Pancreas (tissue), 10 donors: ENCODE results near the gene PLD4. TPM values are rescaled to one million over a fixed set of nuclear protein-coding genes. Genes with fewer than 3 reads are reported as not detected.

Experiments used
- ATAC-seq, 4 donors: fragments of 200-7000 bp; cut with Tn5 transposase; one replicate each; pipeline versions ENCODE4 v1.8.0 to v1.9.1; 2020; ENCODE audit warnings: mild to moderate bottlenecking in 4 of 4, moderate library complexity in 4 of 4
- DNase-seq, 6 donors: peaks; one replicate each; pipeline ENCODE4 v3.0.0-alpha.2; 2020
- FAIRE-seq: peaks from 2 replicates; lab custom pipeline; 2012; peaks lifted over from hg19 to GRCh38; lab: Jason Lieb, UNC
- H3K27ac ChIP-seq, 4 donors: fragments of 200-600 bp; sonication (generic); 1 replicate in 3 of 4; 2 replicates in 1 of 4; pipeline versions ENCODE4 v1.5.0 to v1.8.0; 2020
- H3K27me3 ChIP-seq, 4 donors: fragments of 200-600 bp; one replicate each; pipeline ENCODE4 v1.8.0; 2021
- H3K36me3 ChIP-seq, 3 donors: fragments of 200-600 bp; sonication (generic) in 1 of 3; one replicate each; pipeline versions ENCODE4 v1.5.0 to v1.8.0; 2020 to 2021
- H3K4me1 ChIP-seq, 3 donors: fragments of 200-600 bp; one replicate each; pipeline ENCODE4 v1.8.0; 2021
- H3K4me3 ChIP-seq, 4 donors: fragments of 200-600 bp; sonication (generic) in 2 of 4; one replicate each; pipeline versions ENCODE4 v1.5.0 to v1.8.0; 2020 to 2021
- H3K9me3 ChIP-seq, 4 donors: fragments of 200-600 bp; one replicate each; pipeline ENCODE4 v1.8.0; 2021
- WGBS, 2 donors: extraction: QIAGEN DNeasy Blood & Tissue Kit; methylation state at CpG; one replicate each; pipeline ENCODE4 v1.1.7; 2013; 5-methylcytosine and 5-hydroxymethylcytosine counted together
- intact Hi-C, 3 donors: fragments of 100-400 bp; cut with DNase I; formaldehyde crosslinking; loops; one replicate each; pipeline versions ENCODE4 v1.11.1 to v1.14.2; 2022
- polyA plus RNA-seq, 2 donors: library from polyadenylated mRNA; stranded (reverse); fragments of 200-250 nt; gene quantifications; one replicate each; pipeline ENCODE4 v1.2.3, GENCODE V29; 2013
- total RNA-seq, 6 donors: library from RNA; stranded (reverse); fragmentation: NEBNext Ultra II Directional in 4 of 6; extraction: Animal tissue kit (Norgen Biotek cat#: 25700) in 4 of 6; gene quantifications; one replicate each; pipeline versions ENCODE4 v1.2.1 to v1.2.4, GENCODE V29; 2021 to 2023
- TF ChIP-seq, protein P1 (sequence below), 4 donors: fragments of 200-600 bp; sonication (generic) in 3 of 4; IDR thresholded peaks; one replicate each; pipeline versions ENCODE4 v1.5.0 to v1.8.0; 2021; ENCODE audit warnings: antibody characterized with exemption in 4 of 4
- donor health status: healthy with polysubstance abuse.
- donor health status: DM: no; HTN: no; CAD: no; lungs with moderate emphysema.
- donor health status: DM: no; HTN: no; CAD: no.
- donor health status: control.
- donor health status: control.
- donor health status: Bipolar disorder and iron deficiency.
- donor health status: DM: yes; HTN: yes; CAD: no.
- donor health status: DM: no; HTN: no; CAD: no.
- donor health status: DM: no; HTN: no; CAD: no.
- donor health status: DM: yes; HTN: yes; CAD: no.

Gene PLD4
- total and polyA plus RNA-seq, 8 donors: 0.19 to 12.5 (median 0.52) TPM

DNA sequence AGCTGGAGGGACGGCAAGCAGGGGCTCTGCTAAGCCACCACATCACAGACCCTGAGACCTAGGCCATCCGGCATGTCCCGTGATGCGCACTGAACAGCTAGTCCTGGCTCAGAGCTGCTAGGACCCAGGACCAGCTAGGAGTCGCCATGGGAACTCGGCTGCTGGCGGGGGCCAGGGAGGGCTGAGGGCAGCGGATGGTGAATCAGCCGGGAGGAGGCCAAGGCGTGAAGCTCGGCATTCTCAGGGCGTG is 48.4 kb downstream of the PLD4 start:
- 66 to 78% methylated on average over 12 of the region's 12 CpGs for WGBS, 2 donors
- TF ChIP-seq, protein P1, sequence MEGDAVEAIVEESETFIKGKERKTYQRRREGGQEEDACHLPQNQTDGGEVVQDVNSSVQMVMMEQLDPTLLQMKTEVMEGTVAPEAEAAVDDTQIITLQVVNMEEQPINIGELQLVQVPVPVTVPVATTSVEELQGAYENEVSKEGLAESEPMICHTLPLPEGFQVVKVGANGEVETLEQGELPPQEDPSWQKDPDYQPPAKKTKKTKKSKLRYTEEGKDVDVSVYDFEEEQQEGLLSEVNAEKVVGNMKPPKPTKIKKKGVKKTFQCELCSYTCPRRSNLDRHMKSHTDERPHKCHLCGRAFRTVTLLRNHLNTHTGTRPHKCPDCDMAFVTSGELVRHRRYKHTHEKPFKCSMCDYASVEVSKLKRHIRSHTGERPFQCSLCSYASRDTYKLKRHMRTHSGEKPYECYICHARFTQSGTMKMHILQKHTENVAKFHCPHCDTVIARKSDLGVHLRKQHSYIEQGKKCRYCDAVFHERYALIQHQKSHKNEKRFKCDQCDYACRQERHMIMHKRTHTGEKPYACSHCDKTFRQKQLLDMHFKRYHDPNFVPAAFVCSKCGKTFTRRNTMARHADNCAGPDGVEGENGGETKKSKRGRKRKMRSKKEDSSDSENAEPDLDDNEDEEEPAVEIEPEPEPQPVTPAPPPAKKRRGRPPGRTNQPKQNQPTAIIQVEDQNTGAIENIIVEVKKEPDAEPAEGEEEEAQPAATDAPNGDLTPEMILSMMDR (IDR thresholded peaks at IDR 0.05): no peak
- DNase-seq: peak in 2 of 6 donors; percentile 62 to 69
- no peak overlapping the region for H3K4me3 ChIP-seq
- H3K27ac ChIP-seq: peak overlapping the region; percentile 7 to 71 (median 56)
- no peaks in the 10 kb centered on the region for H3K9me3 ChIP-seq
- H3K27me3 ChIP-seq: no peaks in the 10 kb centered on the region
- ATAC-seq: peak in 3 of 4 donors; percentile 43 to 67 (median 46)
- no peaks in the 10 kb centered on the region for H3K36me3 ChIP-seq
- no peak for FAIRE-seq
- intact Hi-C loops: no loop called here
- peaks cover 25 to 40% (median 25%) of the 10 kb centered on the region in 3 donors for H3K4me1 ChIP-seq

DNA sequence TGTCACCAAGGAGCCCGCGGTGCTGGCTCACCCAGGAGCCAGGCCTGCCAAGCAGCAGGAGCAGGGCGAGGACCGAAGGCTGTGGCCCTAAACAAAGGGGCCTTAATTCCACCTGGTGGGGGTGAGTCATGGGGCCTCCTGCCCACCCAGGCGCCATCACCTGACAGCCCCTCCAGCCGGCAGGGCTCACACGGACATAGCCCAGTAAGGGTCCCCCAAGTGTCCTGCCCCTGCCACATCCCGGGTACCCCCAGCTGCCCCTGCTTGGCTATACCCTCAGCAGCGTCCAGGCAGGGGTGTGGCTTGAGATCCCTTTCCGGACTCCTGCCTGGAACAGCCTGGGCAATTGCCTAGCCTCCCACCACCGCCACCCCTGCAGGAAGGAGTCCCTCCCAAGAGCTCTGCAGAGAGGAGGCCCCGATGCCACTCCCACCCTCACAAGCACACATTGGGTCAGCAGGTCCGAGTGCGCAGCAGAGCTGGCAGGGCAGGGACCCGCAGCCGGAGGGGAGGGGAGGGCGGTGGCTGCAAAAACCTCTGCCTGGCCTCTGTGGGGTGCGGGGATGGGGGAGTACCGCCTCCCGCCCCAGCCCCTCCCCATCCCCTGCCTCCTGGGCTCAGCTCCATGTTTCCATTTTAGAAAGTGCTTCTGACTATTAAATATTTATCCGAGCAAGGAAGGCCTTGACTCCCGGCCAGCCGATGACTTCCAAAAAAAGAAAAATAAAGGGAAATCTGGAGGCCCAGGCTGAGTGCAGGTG is 48.9 kb downstream of the PLD4 start:
- TF ChIP-seq, protein P1 (IDR thresholded peaks at IDR 0.05): no peak
- no peak for FAIRE-seq
- Histone ChIP-seq H3K36me3 (no peaks in the 10 kb centered on the region), H3K9me3 (no peaks in the 10 kb centered on the region), H3K27ac (peak overlapping the region; percentile 7 to 71 (median 56)), H3K27me3 (no peaks in the 10 kb centered on the region), H3K4me1 (peaks cover 25 to 40% (median 25%) of the 10 kb centered on the region in 3 donors), H3K4me3 (no peak overlapping the region)
- peak in 4 of 6 donors; percentile 32 to 80 (median 60) for DNase-seq
- intact Hi-C loops: loop anchor here in 1 of 3 donors (2.0 kb wide), 1 partner anchor 71 kb away; no protein-coding TSS in a partner anchor
- 30 to 36% methylated on average over 17 to 22 of the region's 23 CpGs for WGBS, 2 donors
- ATAC-seq: peak in 3 of 4 donors; percentile 3 to 42 (median 20)

DNA sequence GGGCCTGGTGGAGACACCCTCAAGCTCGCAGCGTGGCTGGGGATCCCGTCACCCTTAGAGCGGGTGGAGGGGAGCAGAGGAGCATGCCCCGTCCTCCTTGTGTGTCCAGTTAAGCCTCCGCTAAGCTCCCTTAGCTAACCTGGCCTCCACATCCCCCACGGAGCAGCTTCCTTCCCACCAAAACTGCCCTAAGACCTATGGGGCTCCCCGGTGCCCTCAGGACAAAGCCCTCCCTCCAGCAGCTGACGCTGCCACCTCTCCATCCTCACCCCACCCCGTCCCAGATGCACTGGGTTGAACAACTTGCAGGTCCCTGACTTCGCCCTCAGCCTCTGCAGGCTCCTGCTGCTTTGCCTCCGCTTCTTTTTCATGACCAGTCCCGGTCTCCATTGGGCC is 49.5 kb downstream of the PLD4 start:
- TF ChIP-seq, protein P1 (IDR thresholded peaks at IDR 0.05): no peak
- Histone ChIP-seq H3K27me3 (no peaks in the 10 kb centered on the region), H3K9me3 (no peaks in the 10 kb centered on the region), H3K27ac (peak overlapping the region in 1 of 4 donors; percentile 71), H3K4me3 (no peak overlapping the region), H3K4me1 (peaks cover 25 to 42% (median 25%) of the 10 kb centered on the region in 3 donors), H3K36me3 (no peaks in the 10 kb centered on the region)
- peak in 3 of 6 donors; percentile 27 to 56 (median 52) for DNase-seq
- intact Hi-C loops: loop anchor here in 1 of 3 donors (2.0 kb wide), 1 partner anchor 71 kb away; no protein-coding TSS in a partner anchor
- 60 to 61% methylated on average over 12 to 13 of the region's 13 CpGs for WGBS, 2 donors
- FAIRE-seq: no peak
- no peak for ATAC-seq

DNA sequence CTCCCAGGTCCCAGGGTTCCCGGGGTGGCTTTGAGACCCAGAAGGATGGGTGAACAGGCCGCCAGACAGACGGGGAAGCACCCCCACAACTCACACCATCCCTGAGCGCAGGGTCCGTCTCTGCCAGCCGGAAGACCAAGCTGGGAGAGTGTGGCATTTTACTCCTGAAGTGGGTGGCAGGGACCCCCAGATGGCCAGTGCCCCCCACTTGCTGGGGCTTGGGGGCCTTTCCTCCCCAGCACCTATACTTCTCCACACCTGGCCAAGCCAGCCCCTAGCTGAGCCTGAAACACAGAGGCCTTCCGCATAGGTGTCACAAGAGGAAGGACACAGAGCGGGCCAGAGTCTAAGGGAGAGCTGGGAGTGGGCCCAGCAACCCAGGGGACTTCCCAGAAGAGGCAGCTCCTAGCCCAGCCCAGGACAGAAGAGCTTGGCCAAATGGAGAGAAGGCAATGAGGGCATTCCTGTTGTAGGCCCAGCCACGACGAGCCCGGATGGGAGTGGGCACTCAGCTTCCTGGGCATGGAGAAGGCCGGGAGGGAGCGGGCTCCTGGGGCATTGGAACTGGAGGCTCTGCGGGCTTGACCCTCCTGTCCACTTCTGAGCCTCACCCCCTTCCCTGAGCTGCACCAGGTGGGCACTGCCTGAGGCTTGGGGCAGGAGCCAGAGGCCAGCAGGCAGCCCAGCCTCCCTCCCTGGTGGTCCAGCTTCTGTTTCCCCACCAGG is 50.1 kb downstream of the PLD4 start:
- H3K9me3 ChIP-seq: no peaks in the 10 kb centered on the region
- no peaks in the 10 kb centered on the region for H3K27me3 ChIP-seq
- peaks cover 25 to 48% (median 25%) of the 10 kb centered on the region in 3 donors for H3K4me1 ChIP-seq
- intact Hi-C loops: loop anchor here in 2 of 3 donors (2.0 to 5.0 kb wide), 2 partner anchors 70 to 72 kb away; no protein-coding TSS in a partner anchor
- ATAC-seq (no peak), FAIRE-seq (no peak), DNase-seq (peak in 3 of 6 donors; percentile 22 to 63 (median 47))
- H3K27ac ChIP-seq: no peak overlapping the region
- H3K4me3 ChIP-seq: no peak overlapping the region
- WGBS, 2 donors: 96 to 98% methylated on average over 14 of the region's 14 CpGs
- H3K36me3 ChIP-seq: no peaks in the 10 kb centered on the region
- TF ChIP-seq, protein P1 (IDR thresholded peaks at IDR 0.05): no peak
